NK-92 treated with Interleukin-12 subunit alpha and Interleukin-12 subunit beta, amount 100 ng/mL, for 24 hours (cell line): Measurements from ENCODE around the gene SERPINA5.
"Not testable (repeated sequence)": the region's sequence is repeated elsewhere in the genome, so short reads cannot be mapped to it uniquely, and the experiment has no call there.

ENCODE experiments used
- DNase-seq: peaks from one replicate; lab custom pipeline; 2025; lab: John Stamatoyannopoulos, UW

The SERPINA5 gene

DNA sequence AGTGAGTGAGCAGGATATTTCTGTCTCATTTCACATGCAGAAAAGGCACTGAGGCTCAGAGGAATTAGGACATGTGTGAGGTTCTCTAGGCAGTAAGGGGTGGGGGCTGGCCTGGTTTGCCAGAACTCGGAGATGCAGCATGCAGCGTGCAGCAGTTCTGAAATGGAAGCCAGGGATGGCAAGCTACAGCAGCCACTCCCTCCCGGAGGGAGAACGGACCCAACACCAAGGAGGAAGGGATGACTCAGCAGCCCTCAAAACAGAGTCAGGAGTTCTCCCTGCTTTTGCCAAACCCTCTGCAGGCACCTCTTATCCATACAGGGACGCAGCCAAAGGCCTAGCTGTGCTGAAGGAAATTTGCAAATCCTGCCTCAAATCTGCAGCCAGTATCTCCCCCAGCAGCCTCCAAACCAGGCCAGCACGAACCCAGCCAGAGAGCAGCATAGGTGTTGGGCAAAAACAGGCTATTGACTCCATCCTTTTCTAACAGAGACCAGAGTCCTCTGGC is 20.7 kb downstream of the SERPINA5 start:
- DNase-seq: no peak

DNA sequence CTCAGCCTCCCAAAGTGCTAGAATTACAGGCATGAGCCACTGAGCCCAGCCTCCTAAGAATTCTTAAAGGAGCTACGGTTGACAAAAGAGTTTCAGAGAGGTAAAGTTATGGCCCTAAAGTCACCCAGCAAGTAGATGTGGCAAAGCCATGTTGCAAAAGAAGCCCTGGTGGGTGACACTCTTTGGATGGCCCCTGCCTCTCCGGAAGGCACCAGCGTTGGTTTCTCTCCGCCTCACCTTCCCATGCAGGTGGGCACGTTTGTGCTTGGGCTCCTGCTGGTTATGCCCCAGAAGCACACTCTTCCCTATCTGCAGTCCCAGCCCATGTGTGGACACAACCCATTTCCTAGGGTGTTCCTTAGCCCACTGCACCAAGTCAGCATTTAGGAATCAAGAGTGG is 21.5 kb downstream of the SERPINA5 start:
- DNase-seq: no peak

DNA sequence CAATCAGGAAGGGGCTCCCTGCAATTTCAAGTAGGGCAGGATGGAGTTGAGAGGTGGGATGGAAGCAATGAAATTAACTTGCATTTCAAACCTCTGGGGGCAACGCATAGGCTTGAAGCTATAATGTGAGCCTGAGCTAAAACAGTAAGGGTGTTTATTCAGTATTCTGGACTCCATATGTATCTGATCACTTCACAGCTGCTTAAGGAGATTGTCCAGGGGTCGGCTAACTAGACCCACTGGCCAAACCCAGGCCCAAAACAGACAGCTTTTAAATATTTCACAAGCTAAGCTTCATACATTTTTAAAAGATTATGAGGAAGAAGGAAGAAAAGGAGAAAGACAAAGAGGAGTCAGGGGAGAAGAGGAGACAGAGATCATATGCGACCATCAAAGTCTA is 24.1 kb downstream of the SERPINA5 start:
- no peak for DNase-seq

DNA sequence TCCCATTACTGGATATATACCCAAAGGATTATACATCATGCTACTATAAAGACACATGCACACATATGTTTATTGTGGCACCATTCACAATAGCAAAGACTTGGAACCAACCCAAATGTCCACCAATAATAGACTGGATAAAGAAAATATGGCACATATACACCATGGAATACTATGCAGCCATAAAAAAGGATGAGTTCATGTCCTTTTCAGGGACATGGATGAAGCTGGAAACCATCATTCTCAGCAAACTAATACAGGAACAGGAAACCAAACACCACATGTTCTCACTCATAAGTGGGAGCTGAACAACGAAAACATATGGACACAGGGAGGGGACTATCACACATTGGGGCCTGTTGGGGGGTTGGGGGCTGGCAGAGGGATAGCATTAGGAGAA is 27.7 kb downstream of the SERPINA5 start:
- DNase-seq: not testable (repeated sequence)

DNA sequence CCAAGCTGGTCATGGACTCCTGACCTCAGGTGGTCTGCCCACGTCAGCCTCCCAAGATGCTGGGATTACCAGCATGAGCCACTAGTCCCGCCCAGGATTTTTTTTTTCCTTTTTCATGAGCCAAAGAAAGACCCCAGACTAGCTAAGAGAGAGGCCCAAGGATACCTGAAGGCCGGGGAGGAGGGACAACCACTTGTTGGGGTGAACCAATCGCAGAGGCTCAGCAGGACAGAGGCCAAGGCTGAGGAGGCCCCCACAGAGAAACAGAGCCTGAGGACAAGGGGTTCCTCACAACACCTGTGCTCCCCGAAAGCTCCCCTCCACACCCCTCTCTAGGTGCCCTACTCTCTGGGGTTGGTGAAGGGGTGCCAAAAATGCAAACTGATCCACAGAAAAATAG is 30.0 kb downstream of the SERPINA5 start:
- DNase-seq: no peak

DNA sequence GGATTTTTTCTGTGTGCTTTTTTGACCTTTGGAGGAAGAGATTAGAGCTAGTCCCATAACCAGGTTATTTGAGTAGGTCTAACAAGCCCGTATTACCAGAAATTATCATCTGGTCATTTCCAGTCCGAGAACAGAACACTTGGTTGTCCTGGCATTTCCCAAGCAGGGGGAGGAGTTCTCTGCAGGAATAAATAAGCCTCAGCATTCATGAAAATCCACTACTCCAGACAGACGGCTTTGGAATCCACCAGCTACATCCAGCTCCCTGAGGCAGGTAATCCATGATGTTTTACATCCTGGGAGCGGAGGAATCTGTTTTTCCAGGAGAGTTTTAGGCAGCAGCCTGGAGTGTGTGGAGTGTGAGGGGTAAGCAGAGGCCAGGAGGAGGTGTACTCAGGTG is 30.9 kb downstream of the SERPINA5 start, which contains the start of gene SERPINA3:
TSS of gene SERPINA3 (plus strand) at position 218 of the 400 bp plus-strand sequence. CDS start 2,051 bp downstream, outside the sequence.
- no peak for DNase-seq

DNA sequence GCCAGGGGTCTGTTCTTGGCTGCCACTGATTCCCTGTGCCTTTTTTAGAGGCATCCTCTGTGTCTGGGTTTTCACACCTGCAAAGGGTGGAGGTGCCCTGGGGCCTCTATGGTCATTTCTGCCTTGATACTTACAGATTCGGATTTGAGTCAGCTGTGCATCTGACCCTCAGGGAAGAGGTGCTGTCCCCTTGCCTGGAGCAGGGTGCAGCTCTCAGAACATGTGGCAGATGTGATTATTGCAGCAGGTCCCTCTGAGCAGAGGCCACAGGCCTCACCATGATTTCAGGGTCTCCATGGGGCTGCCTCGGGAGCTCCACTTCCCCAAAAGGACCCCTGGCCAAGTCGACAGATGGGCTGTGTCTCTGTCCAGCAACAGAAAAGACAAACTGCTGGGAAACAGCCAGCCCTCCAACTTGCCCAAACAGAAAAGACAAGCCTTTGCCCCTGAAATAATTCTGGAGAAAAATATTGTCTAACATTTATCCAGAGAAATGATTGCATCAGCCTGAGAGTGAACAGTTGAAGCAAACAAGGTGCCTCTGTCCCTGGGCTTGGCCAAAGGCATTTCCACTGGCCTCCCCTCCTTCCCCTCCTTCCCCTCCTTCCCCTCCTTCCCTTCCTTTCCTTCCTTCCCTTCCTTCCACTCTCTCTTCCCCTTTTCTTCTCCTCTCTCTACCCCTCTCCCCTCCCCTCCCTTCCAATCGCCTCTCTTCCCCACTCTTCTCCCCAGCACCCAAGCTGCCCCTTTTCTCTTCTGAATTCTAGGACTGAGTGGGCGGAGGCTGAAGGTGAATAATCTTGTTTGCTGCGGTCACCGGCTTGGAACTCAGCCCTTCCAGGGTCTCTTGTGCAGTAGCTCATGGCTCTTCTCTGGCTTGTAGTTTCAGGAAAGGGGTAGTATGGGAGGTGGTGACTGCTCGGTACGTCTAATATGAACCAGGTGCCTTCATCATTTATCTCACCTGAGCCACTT is 31.6 kb downstream of the SERPINA5 start:
- no peak for DNase-seq

DNA sequence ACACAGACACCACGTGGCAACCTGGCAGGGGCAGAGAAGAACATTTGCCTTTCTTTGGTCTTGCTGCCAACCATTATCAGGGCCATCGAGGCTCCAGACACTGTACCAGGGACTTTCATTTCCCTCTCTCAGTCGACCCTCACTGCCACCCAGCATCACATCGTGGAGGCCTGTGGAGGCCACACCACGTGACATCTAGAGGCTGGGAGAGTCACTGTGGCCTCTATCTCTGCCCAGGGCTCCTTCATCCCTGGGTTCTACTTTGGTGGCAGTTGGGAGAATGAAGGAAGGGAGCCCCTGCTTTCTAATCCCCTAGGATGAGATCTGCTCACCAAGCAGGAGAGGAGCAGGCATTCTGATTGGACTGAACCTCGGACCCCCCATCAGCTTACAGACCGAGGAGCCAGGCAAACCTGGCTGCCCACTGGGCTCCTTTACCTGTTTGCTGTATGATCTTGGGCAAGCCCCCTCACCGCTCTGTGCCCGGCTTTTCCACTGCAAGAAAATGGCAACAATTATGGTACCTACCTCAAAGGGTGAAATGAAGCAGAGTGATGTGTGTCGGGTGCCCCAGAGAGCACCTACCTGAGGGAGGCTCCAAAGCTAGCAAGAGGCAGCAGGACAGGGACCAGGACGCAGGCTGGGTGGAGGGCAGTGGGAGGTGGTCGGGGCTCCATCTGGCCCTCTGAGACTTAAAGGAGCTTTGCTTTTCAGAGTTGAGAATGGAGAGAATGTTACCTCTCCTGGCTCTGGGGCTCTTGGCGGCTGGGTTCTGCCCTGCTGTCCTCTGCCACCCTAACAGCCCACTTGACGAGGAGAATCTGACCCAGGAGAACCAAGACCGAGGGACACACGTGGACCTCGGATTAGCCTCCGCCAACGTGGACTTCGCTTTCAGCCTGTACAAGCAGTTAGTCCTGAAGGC is 32.8 kb downstream of the SERPINA5 start:
- DNase-seq: no peak

DNA sequence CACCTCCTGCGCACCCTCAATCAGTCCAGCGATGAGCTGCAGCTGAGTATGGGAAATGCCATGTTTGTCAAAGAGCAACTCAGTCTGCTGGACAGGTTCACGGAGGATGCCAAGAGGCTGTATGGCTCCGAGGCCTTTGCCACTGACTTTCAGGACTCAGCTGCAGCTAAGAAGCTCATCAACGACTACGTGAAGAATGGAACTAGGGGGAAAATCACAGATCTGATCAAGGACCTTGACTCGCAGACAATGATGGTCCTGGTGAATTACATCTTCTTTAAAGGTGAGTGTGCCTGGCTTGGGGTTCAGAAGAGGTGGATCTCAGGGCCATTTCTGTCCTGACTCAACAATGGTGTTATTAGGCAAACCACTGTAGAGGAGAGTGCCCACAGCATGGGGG is 33.6 kb downstream of the SERPINA5 start:
- no peak for DNase-seq

DNA sequence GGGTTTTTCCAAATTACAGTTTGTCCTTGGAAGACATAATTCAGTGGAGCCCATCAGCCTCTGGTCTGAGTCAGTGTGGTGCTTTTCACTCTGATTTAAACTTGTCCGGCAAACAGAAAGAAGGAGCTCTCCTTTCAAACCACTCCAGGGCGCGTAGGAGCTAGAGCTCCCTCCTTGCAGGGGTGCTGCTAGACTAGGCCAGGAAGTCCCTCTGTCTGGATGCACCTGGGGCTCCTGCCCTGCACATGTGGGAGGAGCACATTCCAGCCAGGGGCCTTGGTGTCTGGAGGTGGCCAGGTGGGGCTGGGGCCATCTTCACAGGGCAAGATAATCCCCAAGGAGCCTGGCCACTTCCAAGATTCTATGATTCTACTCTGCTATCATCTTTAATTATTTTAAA is 34.0 kb downstream of the SERPINA5 start:
- DNase-seq: no peak

DNA sequence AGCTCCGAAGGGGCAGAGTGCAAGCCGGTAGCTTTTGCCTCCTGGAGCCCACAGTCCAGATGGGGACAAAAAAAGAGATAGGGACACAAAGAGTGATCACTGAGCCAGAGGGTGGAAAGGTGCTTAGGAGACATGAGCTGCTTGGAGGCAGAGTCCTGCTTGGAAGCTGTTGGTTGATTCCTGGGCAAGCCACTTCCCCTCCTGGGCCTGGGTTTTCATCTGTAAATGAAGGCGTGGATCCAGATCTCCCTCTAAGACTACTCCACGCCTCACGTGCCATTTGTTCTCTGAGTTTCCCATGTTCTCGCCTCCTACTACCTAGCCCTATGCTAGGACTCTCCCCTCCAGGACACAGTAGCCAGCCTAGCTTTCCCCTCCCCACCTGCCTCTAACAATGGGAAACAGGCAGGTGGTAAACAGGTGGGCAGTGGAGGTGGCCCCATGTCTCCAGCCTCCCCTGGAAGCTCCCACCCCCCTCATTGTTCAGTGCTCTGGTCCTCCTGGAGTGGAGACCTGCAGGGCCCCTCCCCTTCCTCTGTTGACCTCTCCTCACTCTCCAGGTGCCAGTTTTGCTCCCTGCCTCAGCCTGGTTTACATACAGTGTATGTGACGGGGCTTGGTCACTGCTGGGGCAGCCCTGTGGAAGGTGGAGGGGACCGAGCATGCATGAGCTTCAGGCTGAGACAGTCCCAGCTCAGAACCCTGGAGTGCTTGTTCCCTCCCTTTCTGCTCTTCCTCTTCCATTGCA is 34.8 kb downstream of the SERPINA5 start:
- DNase-seq: no peak

DNA sequence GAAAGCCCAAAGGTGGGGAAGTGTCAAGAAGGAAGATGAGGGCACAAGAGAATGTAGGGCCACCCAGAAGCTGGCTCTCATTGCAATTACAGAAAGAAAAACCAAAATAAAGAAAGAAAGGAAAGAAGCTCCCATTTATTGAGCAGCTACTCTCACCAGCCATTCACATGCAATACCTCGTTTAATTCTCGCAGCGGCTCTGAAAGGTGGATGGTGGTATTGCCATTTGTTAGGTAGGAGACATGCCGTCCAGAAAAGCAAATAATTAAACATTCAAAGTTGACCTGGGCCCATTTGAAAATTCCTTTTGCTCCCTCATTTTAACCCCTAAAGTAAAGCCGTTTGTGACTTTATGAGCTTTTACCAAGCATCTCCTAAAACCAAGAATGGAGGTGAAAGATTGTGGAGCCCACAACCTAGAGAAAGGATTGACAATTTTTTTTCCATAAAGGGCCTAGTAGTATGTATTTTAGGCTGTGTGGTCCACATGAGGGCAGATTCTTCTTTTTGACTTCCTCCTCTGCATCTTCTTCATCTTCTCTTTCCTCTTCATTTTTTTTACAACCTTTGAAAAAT is 36.2 kb downstream of the SERPINA5 start:
- DNase-seq: no peak

DNA sequence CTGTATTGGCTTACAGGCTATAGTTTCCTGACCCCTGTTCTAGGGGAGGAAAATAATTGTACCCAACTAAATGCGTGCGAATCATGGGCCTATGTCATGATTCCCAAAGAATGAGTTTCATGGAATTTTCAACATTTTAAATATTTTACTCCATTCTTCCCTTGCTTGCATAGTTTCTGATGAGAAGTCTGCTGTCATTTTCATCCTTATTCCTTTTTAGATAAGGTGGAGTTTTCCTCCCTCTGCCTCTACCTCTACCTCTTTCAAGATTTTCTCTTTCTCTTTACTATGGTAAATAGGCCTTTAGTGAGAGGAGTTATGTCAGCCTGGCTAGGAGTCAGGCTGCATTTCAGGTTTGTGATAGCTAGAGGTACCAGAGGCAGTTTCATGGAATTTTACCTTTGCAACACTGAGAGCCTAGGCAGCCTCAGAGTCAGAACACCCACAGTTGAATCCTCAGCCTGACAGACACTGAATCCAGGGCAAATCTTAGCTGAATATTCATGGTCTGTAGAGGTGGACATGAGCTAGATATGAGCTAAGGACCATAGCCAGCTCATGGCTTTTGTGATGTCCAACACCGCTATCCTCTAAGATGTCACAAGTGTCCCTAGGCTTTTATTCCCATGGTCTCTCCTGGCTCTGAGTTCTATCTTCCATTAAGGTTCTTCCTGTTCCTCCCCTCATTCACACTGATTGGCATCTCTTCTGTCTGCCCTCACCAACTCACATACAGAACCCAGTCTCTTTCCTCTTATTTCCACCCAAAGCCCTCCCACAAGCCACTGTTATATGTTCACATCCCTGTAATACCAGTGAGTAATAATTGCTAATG is 37.0 kb downstream of the SERPINA5 start:
- DNase-seq: no peak

DNA sequence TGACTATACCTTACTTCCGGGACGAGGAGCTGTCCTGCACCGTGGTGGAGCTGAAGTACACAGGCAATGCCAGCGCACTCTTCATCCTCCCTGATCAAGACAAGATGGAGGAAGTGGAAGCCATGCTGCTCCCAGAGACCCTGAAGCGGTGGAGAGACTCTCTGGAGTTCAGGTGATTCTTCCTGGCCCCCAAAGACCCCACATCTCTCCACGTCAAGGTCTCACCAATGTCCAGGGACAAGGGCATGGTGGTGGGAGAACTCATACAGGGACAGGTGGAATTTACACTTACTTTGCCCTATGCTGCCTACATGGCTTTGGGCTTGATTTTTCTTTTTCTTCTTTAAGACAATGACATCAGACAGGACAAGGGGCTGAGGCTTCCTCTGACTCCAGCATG is 38.1 kb downstream of the SERPINA5 start:
- DNase-seq: no peak

DNA sequence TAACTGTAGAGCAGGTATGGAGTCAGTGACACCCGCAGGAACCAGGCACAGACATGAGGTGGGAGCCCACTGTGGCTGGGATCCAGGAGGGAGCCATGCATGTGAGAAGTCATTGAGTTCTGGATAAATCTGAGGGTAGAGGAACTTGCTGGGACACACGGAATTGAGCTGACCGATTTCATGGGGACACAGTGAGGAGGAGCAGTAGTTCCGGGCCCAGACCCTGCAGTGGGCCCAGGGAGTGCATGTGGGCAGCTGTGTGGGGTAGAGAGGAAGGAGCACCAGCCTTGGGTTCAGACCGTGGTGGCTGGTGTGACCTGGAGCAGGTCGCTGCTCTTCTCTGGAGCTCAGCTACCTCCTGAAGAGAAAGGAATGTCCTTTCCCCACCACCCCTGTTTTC is 39.4 kb downstream of the SERPINA5 start:
- DNase-seq: no peak

DNA sequence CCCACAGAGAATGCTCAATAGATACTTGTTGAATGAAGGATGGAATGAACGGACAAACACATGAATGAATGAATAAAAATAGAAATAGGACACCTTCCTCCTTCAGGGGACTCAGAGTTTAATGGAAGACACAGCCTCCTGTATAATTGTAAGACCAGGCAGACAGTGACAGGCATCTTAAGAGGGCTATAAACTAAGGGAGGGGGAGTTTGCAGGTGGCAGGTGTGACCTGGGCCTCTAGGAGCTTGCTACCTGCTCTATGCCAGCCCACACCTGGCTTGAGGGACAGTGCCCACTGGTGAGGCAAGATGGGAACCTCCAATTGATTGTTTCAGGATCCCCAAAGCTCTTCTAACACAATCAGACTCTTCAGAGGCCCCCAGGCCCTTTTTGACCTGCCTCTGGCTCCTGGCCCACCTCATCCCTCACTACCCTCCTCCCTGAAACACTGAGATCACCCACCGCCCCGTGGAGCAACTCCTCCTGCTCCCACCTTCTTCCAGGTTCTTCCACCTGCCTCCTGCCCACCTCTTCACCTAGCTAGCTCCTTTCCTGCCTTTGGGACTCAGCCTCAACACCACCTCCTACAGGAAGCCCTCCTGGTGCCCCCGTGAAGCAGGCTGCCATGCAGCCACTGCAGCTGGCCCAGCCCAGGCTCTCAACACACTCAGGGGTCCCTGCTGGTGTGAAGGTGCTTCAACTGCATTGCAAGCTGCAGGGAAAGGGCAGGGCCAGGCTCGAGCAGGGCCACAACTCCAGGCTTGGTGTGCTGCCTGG is 40.3 kb downstream of the SERPINA5 start:
- DNase-seq: no peak

DNA sequence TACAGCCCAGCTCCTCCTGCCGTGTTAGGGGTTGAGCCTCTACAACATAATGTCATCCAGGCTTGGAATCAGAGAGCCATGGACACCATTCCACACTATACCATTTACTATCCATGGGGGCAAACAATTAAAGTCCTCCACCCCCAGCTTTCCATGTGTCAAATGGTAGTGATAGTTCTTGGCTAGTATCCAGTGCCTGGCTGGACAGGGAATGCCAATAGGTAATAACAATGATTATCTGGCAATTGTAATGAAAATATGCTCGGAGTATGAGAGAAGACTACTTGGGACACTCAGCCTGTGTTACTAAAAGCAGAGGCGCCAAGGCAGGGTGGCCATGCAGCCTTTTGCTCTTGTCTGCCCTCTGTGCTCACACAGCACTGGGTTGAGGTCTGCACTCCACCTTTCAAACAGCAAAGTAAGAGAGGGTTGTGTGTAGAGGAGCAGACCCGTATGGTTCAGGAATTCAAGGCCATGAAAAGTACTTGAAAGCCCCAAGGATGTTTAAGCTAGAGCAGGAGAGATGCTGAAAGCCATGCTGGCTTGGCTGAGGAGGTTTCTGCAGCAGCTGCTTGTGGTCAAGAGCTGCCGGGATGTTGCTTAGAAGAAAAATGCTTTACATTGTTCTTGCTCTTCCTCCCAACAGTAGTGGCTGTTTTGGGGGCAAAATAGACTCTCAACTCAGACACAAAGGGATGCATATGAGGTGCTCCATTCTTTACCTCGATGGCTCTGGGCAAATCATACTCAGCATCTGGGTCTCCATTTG is 41.6 kb downstream of the SERPINA5 start:
- DNase-seq: no peak

DNA sequence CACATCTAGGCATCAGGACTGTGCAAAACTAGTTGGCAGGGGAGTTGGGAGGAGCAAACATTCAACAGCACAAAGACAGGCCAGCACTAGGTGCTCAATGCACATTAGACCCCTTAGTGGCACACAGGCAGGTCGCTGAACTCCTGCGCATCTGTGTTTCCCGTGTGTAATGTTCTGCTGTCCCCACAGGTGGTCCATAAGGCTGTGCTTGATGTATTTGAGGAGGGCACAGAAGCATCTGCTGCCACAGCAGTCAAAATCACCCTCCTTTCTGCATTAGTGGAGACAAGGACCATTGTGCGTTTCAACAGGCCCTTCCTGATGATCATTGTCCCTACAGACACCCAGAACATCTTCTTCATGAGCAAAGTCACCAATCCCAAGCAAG is 42.2 kb downstream of the SERPINA5 start:
- no peak for DNase-seq
